HG03442 (cell line): ENCODE results near the gene CAV3.

ENCODE experiments used
- ATAC-seq: cut with Tn5 transposase; IDR thresholded peaks from one replicate; pipeline ENCODE4 v1.9.1; 2021; ENCODE audit warnings: mild to moderate bottlenecking, moderate library complexity; ENCODE audit not compliant: unreplicated experiment

The CAV3 gene

GRCh38 chr3:8734137-8734878, 706 bp downstream of the CAV3 start:
- ATAC-seq, result no peak

- no peak for ATAC-seq
Observed at GRCh38 chr3:8734908-8735307, 1.3 kb downstream of the CAV3 start.

GRCh38 chr3:8736436-8736835, 2.8 kb downstream of the CAV3 start:
- ATAC-seq, result no peak

- ATAC-seq, result no peak
Observed at GRCh38 chr3:8737301-8737700, 3.7 kb downstream of the CAV3 start.

GRCh38 chr3:8737823-8738222, 4.2 kb downstream of the CAV3 start:
- ATAC-seq, result no peak

GRCh38 chr3:8738639-8739038, 5.0 kb downstream of the CAV3 start:
- no peak for ATAC-seq

GRCh38 chr3:8739757-8740504, 6.3 kb downstream of the CAV3 start:
- peak; percentile 77 for ATAC-seq

GRCh38 chr3:8741581-8742261, 8.1 kb downstream of the CAV3 start:
- ATAC-seq, result no peak

GRCh38 chr3:8743021-8743601, 9.5 kb downstream of the CAV3 start:
- no peak for ATAC-seq

GRCh38 chr3:8743911-8744310, 10.3 kb downstream of the CAV3 start:
- ATAC-seq, result no peak

GRCh38 chr3:8745619-8746370, 12.2 kb downstream of the CAV3 start:
- no peak for ATAC-seq

- no peak for ATAC-seq
Observed at GRCh38 chr3:8746780-8747345, 13.3 kb downstream of the CAV3 start.

GRCh38 chr3:8749316-8749715, 15.7 kb downstream of the CAV3 start:
- ATAC-seq, result no peak

GRCh38 chr3:8752832-8753231, 19.2 kb downstream of the CAV3 start:
- ATAC-seq, result no peak

GRCh38 chr3:8755097-8755496, 21.5 kb downstream of the CAV3 start:
- ATAC-seq, result no peak

GRCh38 chr3:8755564-8756237, 22.1 kb downstream of the CAV3 start:
- ATAC-seq, result no peak

- no peak for ATAC-seq
Observed at GRCh38 chr3:8756671-8757070, 23.1 kb downstream of the CAV3 start.

- ATAC-seq, result peak; percentile 69
Observed at GRCh38 chr3:8757551-8758518, 24.2 kb downstream of the CAV3 start.
